CD4-positive, alpha-beta T cell treated with Interleukin-12 subunit alpha and Interleukin-12 subunit beta, for 1 hour (primary cell): ENCODE measurements around the gene LRG1.

Experiments
- DNase-seq: peaks from one replicate; pipeline ENCODE4 v3.0.0-alpha.2; 2020

Gene LRG1

GRCh38 chr19:4491446-4491845, 48.4 kb downstream of the LRG1 start:
- DNase-seq = no peak

- DNase-seq = no peak
Measured at GRCh38 chr19:4488496-4488895, 51.3 kb downstream of the LRG1 start.

- DNase-seq = no peak
Measured at GRCh38 chr19:4487572-4487971, 52.3 kb downstream of the LRG1 start.
